Stimulated activated CD8-positive, alpha-beta memory T cell treated with anti-CD3 and anti-CD28 coated beads, Interleukin-2, amount 100 ng/mL, for 1 hour (primary cell): ENCODE data around the gene ERFE.

ENCODE experiments used
- DNase-seq, 2 donors: peaks; one replicate each; pipeline ENCODE4 v3.0.0-alpha.2; 2020; ENCODE audit warnings: low read depth in 2 of 2

Gene ERFE

DNA sequence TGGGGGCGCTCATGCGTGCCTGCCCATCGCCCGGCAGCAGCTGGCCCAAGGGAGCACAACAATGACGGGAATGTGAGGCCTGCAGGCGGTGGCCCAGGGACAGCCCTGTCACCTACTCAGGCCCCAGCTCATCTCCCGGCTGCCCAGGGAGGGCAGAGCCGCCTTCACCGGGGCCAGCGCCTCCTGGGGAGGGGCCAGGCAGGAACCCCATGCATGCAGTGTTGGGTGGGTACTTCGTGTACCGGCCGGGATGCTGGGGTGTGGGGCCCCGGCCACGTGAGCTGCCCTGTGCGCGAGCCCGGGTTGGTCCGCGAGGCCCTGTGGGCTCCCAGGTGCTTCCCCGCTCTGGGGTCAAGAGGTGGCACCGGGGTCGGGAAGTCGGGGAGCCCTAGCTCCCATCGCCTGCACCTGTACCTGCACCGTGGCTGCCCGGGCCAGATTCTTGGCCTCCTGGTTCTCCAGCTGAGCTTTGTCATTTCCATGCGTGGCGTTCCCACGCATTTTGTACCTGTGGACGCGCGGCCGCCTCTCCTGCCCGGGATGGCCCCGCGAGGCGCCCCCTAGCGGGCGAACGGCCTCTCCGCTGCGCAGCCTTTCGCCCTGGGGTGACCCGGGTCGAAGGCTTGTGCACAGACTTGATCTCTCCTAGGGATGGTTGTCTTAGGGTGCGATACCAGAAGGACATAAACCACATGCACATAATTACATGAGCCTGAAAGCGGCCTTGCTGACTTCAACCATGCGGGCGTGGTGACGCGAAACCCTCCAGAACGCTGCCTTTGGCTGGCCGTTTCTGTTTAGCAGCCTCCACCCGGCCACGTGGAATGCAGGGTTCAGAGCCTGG, 19.4 kb upstream of the ERFE start:
- no peak for DNase-seq

- no peak for DNase-seq
Observed at GRCh38 chr2:238140040-238140439, 18.7 kb upstream of the ERFE start.

DNA sequence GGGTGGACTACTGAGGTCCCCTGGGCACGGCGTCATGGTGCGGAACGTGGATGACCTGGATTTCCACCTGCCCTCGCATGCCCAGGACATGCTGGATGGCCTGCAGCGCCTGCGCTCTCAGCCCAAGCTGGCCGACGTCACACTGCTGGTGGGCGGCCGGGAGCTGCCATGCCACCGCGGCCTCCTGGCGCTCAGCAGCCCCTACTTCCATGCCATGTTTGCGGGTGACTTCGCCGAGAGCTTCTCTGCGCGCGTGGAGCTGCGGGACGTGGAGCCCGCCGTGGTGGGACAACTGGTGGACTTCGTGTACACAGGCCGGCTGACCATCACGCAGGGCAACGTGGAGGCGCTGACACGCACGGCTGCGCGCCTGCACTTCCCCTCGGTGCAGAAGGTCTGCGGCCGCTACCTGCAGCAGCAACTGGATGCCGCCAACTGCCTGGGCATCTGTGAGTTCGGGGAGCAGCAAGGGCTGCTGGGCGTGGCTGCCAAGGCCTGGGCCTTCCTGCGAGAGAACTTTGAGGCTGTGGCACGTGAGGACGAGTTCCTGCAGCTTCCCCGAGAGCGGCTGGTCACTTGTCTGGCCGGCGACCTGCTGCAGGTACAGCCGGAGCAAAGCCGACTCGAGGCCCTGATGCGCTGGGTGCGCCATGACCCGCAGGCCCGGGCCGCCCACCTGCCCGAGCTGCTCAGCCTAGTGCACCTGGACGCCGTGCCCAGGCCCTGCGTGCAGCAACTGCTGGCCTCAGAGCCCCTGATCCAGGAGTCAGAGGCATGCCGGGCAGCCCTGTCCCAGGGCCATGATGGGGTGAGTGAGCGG, 17.8 kb upstream of the ERFE start:
- DNase-seq: no peak

- no peak for DNase-seq
Observed at GRCh38 chr2:238141541-238142318, 17.0 kb upstream of the ERFE start.

DNA sequence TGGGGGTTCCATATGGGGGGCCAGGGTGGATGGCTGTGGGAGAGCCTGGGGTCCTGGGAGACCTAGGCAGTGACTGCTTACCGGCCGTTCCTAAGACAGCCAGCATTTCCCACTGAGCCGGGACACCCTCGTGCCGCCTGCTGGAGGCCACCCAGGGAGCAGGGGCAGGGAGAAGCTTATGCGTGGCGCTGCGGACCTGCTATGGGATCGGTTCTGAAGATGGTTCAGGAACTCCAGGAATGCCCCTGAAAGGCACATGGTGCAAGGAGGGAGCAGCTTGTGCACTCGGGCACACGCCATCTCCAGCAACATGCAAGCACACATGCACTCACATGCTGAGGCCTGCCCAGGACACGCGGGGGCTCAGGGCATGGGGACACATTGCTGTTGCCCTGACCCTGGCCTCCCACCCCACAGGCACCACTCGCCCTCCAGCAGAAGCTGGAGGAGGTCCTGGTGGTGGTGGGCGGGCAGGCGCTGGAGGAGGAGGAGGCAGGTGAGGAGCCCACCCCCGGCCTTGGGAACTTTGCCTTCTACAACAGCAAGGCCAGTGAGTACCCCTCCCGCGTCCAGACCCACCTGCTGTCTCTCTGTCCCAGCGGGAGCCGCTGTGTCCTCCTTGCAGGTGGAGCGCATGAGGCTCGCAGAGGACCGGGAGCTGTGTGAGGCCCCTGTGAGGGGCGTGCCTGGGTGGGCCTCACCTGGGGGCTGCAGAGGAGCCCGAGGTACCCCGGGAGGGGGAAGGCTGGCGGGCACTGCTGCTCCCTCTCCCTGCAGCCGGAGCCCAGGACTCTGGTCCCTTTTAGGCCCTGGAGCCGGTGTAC, 16.2 kb upstream of the ERFE start:
- DNase-seq: no peak

GRCh38 chr2:238143239-238143951, 15.4 kb upstream of the ERFE start:
- DNase-seq: no peak

DNA sequence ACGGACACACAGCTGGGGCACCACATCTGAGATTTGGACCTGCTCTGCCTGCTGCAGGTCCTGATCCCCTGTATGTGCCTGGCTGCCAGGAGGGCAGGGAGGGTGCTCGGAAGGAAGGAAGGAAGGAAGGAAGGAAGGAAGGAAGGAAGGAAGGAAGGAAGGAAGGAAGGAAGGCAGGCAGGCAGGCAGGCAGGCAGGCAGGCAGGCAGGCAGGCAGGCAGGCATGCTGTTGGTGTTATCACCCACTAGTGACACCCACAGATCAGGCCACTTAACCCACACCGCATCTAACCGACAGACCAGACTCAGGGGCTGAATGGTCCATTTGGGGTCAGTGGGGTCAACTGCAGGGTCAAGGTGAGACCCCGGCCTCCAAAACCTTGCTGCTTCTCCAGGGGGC, 14.5 kb upstream of the ERFE start:
- DNase-seq: no peak

DNA sequence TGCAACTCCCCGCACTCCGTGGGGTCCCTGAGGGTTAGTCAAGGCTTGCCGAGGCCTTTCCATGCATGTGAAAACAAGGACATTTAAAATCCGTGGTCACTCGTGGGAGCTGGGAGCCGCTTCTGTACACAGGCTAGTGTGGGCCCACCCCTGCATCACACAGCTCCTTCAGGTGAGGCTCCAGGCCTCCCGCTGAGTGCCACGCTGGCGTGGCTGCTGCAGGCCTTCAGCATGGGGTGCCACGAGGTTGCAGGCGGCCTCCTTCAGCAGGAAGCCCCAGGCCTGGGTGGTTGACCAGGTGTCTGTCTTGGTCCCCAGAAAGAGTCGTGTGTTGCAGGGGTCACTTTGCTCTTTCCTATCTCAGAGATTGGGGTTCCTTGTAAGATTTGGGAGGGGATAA, 13.7 kb upstream of the ERFE start:
- no peak for DNase-seq

GRCh38 chr2:238145851-238146250, 12.9 kb upstream of the ERFE start:
- DNase-seq: no peak

- no peak for DNase-seq
Observed at GRCh38 chr2:238146884-238147544, 11.8 kb upstream of the ERFE start.

DNA sequence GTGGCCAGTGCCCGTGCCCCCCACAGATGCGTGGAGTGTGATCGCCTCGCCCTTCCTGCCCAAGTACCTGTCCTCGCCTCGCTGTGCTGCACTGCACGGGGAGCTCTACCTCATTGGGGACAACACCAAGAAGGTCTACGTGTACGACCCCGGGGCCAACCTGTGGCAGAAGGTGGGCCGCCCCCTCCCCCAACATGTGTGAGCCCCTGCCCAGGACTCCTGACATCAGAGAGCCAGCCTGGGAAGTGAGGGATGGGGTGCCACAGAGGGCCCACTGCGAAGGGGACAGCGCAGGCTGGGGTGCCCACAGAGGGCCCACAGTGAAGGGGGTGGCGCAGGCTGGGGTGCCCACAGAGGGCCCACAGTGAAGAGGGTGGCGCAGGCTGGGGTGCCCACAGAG, 9.8 kb upstream of the ERFE start:
- DNase-seq: no peak

GRCh38 chr2:238149841-238150572, 8.8 kb upstream of the ERFE start:
- DNase-seq: no peak

GRCh38 chr2:238150686-238151085, 8.1 kb upstream of the ERFE start:
- DNase-seq: no peak

DNA sequence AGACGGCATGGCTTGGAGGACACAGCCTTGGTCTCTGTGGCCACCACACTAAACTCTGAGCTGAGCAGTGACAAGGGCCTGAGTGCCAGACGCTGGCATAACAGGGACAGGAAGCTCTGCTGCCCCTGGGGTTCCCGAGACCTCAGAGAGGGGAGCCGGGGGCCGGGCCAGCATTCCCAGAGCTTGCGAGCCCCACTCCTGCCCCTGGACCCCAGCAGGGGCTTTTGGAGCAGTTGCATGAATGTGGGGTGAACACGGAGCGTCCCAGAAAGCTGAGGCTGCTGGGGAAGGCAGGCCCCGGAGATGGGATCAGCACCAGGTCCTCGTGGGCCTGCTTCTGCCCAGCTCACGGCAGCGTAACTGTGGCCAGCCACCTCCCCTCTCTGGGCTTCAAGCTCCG, 7.6 kb upstream of the ERFE start:
- no peak for DNase-seq

DNA sequence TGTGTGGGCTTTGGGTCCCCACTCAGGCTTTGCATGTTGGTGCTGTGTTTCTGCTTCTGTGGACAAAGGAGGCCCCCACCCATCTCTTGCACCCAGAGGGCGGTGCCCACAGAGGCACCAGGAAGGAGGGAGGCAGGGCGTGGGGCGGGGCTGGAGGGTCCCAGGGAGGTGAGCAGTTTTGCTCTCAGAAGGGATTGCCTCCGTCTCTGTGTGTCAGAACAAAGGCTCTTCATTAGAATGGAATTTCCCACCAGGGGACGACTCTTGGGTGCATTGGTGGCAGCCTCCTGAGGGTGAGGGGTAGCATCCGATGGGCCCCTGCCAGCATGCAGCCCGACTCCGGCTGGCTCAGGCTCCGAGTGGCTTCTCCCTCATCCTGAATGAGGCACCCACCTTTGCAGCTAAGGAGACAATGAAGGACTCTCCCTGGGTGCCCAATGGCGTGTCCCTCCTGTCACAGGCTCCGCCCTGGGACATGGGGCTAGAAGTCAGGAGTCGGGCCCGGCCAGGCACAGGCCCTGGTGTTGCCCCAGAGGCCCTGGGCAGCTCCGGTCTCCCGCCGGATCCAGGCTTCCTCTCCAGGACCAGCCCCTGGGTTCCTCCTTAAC, 7.0 kb upstream of the ERFE start:
- DNase-seq: no peak

GRCh38 chr2:238152771-238153688, 5.7 kb upstream of the ERFE start:
- no peak for DNase-seq

DNA sequence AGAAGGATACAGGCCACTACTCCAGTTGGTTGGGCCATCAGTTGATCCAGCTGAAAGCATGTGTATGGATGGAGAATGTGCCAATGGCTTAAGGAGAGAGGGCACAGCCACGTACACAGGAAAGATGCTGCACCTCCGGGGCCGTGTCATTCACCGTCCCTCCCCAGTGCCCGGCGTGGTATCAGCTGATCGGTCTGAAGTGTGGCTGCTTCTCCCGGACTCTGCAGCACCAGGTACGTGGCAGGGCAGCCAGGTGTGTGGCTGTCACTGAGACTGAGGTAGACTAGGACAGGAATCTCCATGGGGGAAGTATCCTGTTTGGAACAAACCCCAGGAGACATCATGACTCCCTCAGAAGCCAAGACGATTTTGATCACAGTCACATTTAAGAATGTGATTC, 4.2 kb upstream of the ERFE start:
- DNase-seq: no peak
